Measurements from ENCODE around the gene CRBN.

Gene CRBN

GRCh38 chr3:3110299-3110630 is 69.2 kb downstream of the CRBN start, which contains the start of gene IL5RA:
TSS of gene IL5RA (minus strand) at chr3:3110374. CDS start at chr3:3104984, 5,390 bp downstream.
- DNase-seq (ENCODE audit: low read depth): no peak

- no peak for DNase-seq (ENCODE audit: low read depth)
These were observed 69.8 kb downstream of the CRBN start for GRCh38 chr3:3109407-3110298.

GRCh38 chr3:3107858-3108257 is 71.6 kb downstream of the CRBN start:
- no peak for DNase-seq (ENCODE audit: low read depth)

GRCh38 chr3:3107181-3107580 is 72.3 kb downstream of the CRBN start:
- DNase-seq (ENCODE audit: low read depth): no peak

GRCh38 chr3:3105815-3106214 is 73.7 kb downstream of the CRBN start:
- no peak for DNase-seq (ENCODE audit: low read depth)

GRCh38 chr3:3105246-3105645 is 74.2 kb downstream of the CRBN start:
- no peak for DNase-seq (ENCODE audit: low read depth)

GRCh38 chr3:3102751-3103150 is 76.7 kb downstream of the CRBN start:
- no peak for DNase-seq (ENCODE audit: low read depth)

- DNase-seq (ENCODE audit: low read depth): no peak
These were observed 77.6 kb downstream of the CRBN start for GRCh38 chr3:3101660-3102458.
